NCI-H2227 treated with DMSO at 0.1 percent for 48 hours (cell line): ENCODE data around the gene CAPSL.
A peak's percentile ranks its signal among the peaks of the same experiment; 100 is the strongest.
"Not testable (repeated sequence)": the region's sequence is repeated elsewhere in the genome, so short reads cannot be mapped to it uniquely, and the experiment has no call there.

Experiments
- DNase-seq: peaks from one replicate; lab custom pipeline; 2025; lab: John Stamatoyannopoulos, UW

Gene CAPSL

DNA sequence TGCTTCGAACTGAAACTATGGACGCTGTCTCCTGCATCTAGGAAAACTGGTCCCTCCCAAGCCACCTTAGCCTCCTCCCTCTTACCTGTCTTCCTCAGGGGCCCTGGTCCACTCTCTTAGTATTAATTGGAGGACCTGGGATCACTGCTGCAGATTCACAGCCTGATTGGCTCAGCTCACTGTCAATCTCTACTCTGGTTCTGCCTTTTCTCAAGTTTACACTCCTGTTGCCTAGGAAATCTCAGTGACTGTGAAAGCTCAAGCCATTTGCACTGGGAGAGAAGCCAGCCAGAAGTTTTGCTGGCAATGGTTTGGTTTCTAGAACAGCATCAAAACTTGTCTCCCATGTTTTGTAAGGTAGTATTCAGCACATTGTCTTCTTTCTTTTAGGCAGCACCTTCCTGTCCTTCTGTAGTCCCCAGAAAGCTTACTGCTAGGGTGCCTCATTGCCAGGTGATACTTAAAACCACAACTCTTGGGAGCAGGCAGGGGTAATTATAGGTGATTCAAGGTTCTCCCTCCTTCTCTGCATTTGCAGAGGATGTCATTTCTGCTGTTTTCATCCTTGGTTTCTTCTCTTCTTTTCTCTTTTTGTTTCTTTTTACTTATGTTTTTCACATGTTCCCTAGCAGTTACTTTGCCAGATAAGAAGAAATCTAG is at the start of gene CAPSL:
CAPSL (minus strand) TSS at position 55 of the 660 bp plus-strand sequence. CDS start 17,502 bp downstream, outside the sequence.
- DNase-seq, result no peak

DNA sequence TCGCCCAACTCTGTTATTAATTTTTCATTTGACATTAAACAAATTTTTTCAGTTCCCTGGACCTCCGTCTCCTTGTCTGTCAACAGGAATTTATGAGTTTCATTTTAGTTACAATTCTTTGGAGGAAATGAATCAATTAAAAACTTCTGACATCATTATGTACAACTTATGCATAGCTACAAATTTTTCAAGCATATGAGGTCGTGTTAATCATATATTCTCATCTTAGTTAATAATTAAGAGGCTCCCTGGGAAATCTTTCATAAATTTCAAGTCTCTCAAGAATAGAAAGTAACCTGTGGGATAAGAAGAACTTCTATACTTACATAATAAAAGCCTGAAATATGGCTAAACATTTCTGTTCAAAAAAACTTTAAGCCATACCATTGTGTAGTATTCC is 49.4 kb upstream of the CAPSL start:
- DNase-seq, result no peak

DNA sequence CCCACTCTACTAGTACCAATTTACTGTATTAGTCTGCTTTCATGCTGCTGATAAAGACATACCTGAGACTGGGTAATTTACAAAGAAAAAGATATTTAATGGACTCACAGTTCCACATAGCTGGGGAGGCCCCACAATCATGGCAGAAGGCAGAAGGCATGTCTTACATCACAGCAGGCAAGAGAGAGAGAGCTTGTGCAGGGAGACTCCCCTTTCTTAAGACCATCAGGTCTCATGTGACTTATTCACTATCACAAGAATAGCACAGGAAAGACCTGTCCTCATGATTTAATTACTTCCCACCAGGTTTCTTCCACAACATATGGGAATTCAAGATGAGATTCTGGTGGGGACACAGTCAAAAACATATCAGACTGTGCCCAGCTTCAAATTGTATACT is 41.3 kb upstream of the CAPSL start:
- no peak for DNase-seq

DNA sequence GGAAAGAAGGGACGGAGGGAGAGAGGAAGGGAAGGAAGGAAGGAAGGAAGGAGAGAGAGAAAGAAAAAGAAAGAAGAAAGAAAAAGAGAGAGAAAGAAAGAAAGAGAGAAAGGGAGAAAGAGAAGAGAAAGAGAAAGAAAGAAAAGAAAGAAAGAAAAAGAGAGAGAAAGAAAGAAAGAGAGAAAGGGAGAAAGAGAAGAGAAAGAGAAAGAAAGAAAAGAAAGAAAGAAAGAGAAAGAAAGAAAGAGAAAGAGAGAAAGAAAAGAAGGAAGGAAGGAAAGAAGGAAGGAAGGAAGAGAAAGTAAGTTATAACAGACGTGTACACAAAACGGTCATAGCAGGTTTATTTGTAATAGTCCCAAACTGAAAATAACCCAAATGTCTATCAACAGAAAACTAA is 38.4 kb upstream of the CAPSL start:
- DNase-seq, result not testable (repeated sequence)

DNA sequence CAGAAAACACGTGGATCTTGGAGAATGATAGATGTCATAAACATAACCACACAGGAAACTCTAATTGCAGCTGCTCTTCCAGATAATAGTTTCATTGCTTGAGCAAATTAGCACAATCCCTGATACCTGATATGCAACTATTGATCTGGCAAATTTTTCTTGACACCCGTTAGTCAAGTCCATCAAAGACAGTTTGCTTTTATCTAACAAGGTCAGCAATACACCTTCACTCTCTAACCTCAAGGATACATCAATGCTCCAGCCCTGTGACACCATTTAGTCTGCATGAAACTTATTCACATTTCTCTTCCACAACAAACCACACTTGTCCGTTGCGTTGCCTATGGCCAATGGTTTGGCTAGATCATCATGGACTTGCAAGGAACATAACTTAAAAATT is 36.1 kb upstream of the CAPSL start:
- no peak for DNase-seq

DNA sequence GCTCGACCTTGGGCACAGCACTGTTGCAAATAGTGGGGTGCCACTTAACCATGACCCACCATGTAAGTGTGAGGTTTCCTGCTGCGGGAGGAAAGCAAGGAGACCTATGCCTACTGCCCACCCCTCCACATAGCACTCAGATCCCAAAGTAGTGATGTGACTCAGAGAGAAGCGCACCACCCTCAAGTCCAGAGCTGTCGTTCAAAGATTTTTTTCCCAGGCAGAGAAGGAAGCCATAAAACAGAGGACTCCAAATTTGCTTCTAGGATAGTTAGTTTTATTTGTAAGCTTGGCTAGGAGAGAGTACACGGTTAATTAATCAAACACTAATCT is 33.4 kb upstream of the CAPSL start:
- no peak for DNase-seq

DNA sequence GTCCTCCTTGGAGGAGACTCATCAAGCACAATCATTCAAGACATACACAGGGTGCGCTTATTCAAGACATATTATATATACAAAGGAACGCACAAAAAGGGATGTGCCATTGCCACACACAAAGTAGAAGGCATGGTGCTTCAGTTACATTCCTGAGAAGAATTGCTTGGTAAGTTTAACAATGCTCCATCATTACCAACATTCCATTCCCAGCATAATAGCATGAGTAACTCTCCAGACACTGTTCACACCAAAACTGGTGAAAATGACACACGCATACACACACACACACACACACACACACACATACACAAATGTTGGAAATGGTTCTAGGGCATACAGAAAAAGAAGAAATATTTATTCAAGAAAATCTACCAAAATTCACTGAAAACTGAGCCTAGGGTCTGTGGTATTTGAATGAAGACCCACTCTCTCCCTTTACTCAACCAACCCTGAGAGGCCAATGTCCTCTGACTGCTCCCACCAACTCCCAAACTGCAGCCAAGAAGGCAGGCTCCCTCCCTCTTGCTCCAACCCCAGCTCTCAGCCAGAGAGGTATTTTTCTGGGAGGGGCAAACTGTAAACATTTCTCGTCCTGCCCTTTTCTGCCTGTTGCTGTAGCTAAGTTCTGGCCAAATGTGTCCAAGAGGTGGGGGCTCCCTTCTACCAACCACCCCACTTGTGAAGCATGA is 32.9 kb upstream of the CAPSL start:
- no peak for DNase-seq

DNA sequence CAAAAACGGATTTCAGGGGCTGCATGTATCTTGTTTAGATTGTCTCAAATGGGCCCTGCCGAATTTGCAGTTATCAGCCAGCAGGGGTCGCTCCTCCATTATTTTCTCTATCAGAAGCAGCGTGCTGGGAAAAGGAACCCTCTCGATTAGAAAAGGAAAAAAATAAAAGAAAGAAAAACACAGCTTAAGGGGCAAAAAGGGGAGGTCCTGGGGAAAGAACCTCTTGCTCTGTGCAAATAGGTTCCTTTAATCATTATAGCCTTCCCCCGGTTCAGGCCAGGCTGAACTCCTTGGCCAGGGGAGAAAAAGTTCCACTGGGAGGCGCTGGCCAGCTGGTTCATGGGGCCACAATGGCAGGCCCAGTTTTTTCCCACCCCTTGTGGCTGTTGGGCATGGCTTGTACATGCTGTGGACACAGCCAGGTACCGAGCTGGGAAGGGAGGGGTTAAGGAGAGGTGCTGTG is 25.0 kb upstream of the CAPSL start:
- DNase-seq, result no peak

DNA sequence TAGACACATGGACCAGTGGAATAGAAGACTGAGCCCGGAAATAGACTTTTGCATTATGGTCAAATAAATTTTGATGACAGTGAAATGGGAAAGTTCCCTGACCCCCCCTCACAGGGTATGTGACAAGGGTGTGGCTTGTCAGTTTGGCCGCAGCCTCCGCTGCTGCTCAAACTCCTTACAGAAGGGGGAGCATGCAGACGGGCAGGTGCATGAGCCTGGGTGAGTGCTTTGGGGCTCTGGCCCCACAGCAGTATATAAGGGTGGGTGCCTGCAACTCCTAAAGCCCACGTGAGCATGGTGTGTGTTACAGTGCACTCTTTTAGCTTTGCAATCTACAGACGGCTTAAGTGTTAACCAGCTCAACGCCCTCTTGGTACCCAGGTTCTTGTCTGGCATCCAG is 21.9 kb upstream of the CAPSL start:
- no peak for DNase-seq

DNA sequence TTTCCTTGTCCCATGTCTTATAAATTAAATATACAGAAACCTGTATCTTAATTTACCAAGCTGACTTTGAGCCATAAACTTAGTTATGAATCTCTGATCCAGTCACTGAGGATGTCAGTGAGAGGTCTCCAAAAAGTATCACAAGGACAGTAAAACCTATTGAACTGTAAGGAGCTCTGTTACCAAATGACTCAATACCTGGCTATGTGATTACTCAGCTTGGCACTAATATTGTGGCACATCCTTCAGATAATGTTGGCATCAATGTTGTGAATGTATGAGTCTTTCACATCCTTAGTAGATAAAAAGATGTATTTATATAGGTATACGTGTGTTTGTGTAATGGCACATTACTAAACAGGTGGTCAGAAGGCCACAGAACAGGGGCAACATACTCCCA is 18.0 kb upstream of the CAPSL start:
- no peak for DNase-seq

DNA sequence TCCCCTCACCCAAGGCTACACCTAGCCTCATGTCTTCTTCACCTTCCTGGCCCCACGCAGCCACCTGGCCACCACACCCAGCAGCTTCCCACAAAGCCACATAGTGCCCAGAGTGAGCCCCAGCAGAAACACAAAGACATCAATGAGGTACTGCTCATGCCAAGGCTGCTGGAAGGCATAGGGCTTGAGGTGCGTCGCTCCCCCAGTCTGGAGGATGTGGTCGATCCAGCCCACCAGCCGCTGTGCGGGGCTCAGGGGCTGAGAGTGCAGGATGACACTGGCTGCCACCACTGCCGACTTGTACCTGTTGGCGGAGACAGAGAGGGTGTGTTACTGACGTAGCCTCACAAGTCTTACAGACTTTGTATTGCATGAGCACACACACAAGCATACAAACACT is 15.8 kb upstream of the CAPSL start:
- DNase-seq, result no peak

DNA sequence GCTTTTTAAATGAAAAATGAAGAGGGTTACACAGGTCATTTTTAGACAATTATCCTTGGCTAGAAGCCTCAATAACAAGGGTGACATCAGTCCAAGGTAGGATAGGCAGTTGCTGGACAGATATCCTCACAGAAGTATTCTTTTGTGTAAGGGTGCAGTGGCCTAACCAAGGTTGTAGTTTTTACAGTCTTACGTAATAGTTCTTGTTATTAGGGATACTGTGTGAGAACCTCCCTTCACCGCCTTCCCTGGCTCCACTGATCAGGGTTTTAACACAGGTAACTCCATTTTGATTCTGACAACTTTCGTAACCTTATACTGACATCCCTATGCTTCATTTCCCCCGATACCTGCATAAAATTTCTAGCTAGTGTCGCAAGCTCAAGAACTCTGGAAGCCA is 8.7 kb upstream of the CAPSL start:
- DNase-seq, result no peak

DNA sequence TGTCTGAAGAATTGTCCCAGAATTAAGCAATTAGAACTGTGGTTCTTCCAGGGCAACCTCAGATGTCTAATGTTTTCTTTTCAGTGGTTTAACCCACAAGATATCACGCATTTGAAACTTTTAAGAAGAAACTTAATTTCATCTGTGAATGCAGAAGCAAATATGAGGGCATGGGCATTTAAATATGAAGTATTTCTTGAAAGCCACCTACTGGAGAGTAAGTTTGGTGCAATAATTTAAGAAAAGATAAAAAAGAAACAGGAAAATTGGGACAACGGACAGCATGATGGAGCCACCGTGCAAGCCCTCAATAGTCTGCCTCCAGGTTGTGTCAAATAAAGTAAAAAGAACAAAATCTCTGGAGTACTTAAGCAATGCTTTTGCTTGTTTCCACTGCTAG is 1.2 kb upstream of the CAPSL start:
- DNase-seq, result no peak

DNA sequence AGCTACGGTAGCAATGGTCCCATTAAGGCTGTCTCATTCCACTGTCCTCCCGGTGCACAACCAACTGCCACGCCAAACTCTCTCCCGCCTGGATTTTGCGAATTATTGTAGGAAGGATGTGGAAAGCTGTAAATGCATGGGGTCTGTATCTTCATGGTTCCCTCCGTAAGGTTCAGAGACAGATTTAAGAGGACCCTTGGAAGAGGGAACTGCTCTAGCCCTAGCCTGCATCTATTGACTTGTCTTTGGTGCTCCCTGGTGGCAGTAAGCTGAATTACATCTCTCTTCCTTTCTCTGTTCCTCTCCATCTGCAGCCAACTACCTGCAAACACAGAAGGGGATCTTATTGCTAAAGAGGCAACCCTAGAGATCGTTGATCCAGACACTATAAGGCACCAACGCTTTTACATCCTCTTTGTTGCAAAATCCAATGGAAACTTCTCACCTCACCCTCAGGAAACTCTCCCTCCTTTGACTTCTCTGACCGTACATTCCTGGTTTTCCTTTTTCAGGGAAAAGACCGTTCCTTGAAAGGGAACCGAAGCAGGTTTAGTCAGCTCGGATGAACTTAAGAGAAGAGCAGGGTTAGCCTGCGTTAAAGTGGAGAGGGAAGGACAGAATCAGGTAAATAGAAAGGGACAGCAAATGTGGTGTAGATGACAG is 11.9 kb downstream of the CAPSL start:
- peak; percentile 64 for DNase-seq

DNA sequence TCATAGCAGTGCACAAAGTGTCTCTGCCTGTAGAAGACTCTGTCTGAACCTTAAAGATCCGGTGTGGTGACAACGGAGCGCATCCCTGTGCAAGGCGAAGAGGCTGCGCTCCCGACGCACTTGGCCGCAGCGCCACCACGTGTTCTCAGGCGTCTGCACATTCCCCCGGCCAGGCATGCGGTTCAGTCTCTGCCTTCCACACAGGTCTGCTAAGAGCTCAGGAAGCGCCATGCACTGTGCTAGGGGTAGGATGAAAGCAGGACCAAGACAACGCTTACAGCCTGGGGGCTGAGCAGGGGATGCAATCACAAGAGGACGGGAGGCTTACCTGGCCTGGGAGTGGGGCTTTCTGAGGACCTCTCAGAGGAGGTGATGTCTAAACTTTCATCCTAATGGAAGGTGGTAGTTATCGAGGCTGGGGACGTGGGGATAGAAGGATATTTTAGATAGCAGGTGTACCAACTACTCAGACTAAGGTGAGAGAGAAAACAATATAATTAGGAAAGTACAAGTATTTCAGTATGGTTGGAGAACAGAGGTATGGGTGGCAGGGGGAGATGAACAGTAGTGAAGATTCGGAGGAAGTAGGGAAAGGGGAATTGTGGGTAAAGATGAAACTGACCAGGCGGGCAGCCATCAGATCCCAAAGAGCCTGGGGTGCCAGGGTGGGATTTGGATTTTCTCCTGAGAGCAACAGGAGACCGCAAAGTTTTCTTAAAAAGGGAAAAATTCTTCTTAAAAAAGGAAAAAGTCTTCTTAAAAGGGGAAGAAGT is 13.3 kb downstream of the CAPSL start:
- DNase-seq, result peak; percentile 16

DNA sequence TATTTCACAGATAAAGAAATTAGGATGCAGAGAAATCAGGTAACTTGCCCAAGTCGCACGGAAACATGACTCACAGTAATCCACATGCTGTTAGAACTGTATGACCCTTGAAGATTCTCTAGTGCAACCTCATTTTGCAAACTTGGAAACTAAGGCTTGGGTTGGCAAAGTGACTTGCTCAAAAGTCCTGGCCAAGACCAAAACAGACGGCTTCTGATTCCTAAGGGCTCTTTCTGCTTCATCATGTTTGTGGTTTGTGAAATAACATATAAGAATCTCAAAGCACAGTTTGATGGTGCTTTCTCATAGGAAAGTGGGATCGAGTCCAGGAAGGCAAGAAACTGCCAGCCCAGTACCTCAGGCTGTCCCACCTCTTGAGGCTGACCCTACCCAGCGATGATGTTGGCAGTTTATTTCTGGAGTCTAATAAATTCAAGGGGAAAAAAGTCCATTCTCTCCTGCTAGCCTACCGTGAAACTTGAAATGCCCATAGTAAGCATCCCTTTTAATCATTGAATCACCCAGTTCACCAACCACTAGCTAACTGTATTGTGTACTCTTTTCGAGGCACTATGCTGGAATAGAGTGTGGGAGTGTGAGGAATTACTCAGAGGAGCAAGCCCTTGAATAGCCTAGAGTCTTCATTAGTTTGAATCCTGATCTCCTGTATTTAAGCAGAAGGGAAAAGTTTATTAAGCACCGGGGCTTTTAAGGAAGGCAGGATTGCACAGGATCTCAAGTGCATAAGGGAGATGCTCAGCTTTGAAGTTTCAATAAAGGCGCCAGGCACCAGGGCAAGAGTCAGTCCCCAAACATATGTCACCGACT is 14.1 kb downstream of the CAPSL start:
- no peak for DNase-seq

DNA sequence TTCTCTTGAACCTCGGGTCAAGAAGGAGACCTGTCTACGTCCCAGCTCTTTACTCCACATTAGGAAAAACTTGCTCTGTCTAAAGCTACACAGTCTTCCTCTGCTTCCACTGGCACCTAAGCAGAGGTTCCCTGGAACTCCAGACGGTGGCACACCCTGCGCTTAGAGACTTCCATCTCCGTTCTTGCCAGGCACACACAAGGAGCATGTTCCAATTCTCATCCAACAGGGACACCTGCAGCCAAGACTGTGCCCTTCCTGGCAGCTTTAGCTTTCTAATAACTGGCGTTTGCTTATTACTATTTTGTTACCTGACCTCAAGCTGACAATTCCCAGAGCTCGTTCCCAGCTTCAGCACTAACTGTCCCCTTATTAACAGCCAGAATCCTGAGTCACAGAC is 16.0 kb downstream of the CAPSL start:
- DNase-seq, result no peak

DNA sequence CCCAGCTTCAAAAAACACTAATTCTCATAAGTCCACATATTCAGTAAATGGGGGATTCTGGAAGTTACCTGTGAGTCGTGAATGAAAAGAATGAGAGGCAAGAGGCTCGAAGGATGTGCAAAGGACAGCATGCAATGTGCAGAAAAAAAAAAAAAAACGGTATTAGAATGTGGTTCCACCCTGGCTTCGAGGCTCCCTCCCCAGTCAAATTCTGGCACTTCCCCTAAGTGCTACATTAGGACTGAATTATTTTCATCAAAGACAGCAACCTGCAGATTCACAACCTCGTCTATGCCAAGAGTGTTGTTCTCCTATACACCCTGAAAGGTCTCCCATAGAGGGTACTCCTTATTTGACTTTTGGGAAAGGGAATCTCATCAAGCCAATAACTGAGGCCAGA is 16.5 kb downstream of the CAPSL start:
- no peak for DNase-seq

DNA sequence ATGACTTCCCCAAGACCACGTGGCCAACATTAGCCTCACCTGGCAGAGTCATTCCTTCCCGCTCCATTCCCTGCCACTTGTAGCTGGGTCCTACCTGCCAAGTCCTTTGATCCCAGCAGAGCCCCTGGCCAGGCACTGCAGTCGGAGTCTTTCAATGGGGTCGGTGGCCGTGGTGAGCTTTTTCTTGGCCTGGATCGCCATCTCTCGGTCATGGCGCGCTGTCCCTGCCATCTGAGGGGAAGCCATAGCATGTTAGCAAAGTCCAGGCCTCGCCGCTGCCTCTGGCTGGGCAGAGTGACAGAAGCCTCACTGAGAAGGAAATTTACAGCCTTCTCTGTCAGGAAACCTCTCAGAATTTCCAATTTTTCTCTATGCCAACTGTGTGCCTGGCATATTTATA is 17.5 kb downstream of the CAPSL start:
- no peak for DNase-seq

DNA sequence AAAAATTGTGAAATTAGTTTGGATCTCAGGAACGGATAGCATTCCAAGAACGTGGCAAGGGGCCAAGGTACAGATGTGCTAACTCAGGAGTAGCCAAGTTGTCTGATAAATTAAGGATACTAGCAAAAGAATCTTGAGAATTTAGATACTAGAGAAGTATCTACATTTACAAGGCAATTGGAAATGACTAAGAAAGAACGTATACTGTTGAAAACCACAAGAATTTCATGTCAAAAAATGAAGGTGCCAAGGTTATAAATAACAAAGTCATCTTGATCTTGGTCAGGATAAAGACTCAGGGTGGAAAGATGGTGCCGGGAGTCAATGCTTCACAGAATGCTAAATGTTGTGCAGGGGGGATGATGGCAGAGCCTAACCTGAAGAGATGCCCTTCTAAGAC is 19.2 kb downstream of the CAPSL start:
- no peak for DNase-seq

DNA sequence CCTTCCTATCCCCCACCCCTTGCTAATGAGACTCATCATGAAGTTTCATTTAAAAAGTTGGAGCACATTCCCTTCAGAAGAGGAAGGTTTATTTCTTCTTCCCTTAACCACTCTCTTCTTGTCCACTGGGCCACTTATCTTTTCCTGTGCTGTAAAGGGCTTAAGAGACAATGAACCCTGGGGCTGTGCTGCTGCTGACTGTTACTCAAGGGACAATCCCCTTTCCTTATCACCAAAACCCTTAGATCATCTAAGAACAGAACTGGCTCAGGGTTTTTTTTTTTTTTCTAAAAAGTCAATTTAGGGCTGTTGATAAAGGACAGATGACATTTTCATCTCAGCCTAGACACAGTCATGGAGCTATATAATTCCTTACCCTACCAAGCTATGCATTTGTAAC is 29.6 kb downstream of the CAPSL start:
- no peak for DNase-seq

DNA sequence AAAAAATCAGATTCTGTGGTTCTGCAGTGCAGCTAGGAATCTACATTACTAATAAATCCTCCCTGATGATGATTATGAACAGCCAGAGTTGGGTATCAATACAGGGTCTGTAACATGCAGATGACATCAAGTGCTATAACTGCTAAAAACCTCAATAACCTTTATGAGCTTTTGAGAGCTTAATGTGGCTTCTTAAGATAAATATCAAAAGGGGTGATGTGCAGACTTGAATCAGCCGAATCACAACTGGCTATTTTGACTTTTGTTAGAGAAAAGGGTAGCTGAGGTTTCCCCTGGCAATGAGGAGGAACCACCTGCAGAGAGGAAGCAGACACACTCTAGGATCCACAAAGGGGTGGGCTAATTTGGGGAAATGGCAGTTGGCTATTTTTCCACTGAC is 30.2 kb downstream of the CAPSL start:
- no peak for DNase-seq
